ENCODE measurements around the gene ABHD17B.

- TF ChIP-seq CTCF (IDR thresholded peaks at IDR 0.05): no peak
- TF ChIP-seq TCF7L2 (IDR thresholded peaks at IDR 0.05; ENCODE audit: low read depth, low read length): no peak
- no peak for TF ChIP-seq SIN3A (IDR thresholded peaks at IDR 0.05; ENCODE audit: borderline replicate concordance, insufficient read depth, low read depth, low read length)
- no peak for TF ChIP-seq REST (IDR thresholded peaks at IDR 0.05; ENCODE audit: insufficient read depth in 1 of 2, low read depth in 2 of 2, low read length in 1 of 2)
Observed at GRCh38 chr9:71886015-71886414, 25.0 kb downstream of the ABHD17B start.

All from Panc1 (cell line).